COLO668 (cell line): ENCODE data around the gene RHOBTB3.
"Not testable (repeated sequence)": the region's sequence is repeated elsewhere in the genome, so short reads cannot be mapped to it uniquely, and the experiment has no call there.

Experiments used
- DNase-seq: peaks from one replicate; lab custom pipeline; 2025; ENCODE audit not compliant: unreplicated experiment; lab: John Stamatoyannopoulos, UW

The RHOBTB3 gene

GRCh38 chr5:95799191-95799835 is 68.2 kb downstream of the RHOBTB3 start:
- DNase-seq = no peak

- no peak for DNase-seq
Measured at GRCh38 chr5:95800553-95800952, 69.4 kb downstream of the RHOBTB3 start.

GRCh38 chr5:95801532-95801931 is 70.4 kb downstream of the RHOBTB3 start:
- DNase-seq = no peak

GRCh38 chr5:95801961-95802360 is 70.8 kb downstream of the RHOBTB3 start:
- no peak for DNase-seq

- no peak for DNase-seq
Measured at GRCh38 chr5:95803271-95804148, 72.4 kb downstream of the RHOBTB3 start.

- no peak for DNase-seq
Measured at GRCh38 chr5:95804736-95805539, 73.8 kb downstream of the RHOBTB3 start.

- DNase-seq = no peak
Measured at GRCh38 chr5:95806687-95807086, 75.6 kb downstream of the RHOBTB3 start.

- no peak for DNase-seq
Measured at GRCh38 chr5:95808013-95808685, 77.0 kb downstream of the RHOBTB3 start.

- DNase-seq = no peak
Measured at GRCh38 chr5:95808686-95809413, 77.7 kb downstream of the RHOBTB3 start.

GRCh38 chr5:95809414-95809960 is 78.4 kb downstream of the RHOBTB3 start:
- no peak for DNase-seq

GRCh38 chr5:95810305-95811125 is 79.4 kb downstream of the RHOBTB3 start:
- DNase-seq = no peak

- not testable (repeated sequence) for DNase-seq
Measured at GRCh38 chr5:95811126-95811423, 79.9 kb downstream of the RHOBTB3 start.

- not testable (repeated sequence) for DNase-seq
Measured at GRCh38 chr5:95811461-95812073, 80.4 kb downstream of the RHOBTB3 start.

- DNase-seq = no peak
Measured at GRCh38 chr5:95812074-95812471, 80.9 kb downstream of the RHOBTB3 start.

GRCh38 chr5:95813035-95813434 is 81.9 kb downstream of the RHOBTB3 start:
- not testable (repeated sequence) for DNase-seq

GRCh38 chr5:95815155-95815729 is 84.1 kb downstream of the RHOBTB3 start:
- no peak for DNase-seq

GRCh38 chr5:95816341-95816740 is 85.2 kb downstream of the RHOBTB3 start:
- DNase-seq = no peak

GRCh38 chr5:95816776-95817175 is 85.6 kb downstream of the RHOBTB3 start:
- no peak for DNase-seq

- DNase-seq = no peak
Measured at GRCh38 chr5:95817430-95817829, 86.3 kb downstream of the RHOBTB3 start.
